ENCODE data around the gene SLC39A11. TPM values are rescaled to one million over a fixed set of nuclear protein-coding genes. Genes with fewer than 3 reads are reported as not detected.
A peak's percentile ranks its signal among the peaks of the same experiment; 100 is the strongest.

The SLC39A11 gene
- total and polyA plus RNA-seq, 2 of the 13 experiments (the other 11 are each of a cell fraction or from before 2014, with no cell fraction given) = 17.2 to 31.5 TPM

DNA sequence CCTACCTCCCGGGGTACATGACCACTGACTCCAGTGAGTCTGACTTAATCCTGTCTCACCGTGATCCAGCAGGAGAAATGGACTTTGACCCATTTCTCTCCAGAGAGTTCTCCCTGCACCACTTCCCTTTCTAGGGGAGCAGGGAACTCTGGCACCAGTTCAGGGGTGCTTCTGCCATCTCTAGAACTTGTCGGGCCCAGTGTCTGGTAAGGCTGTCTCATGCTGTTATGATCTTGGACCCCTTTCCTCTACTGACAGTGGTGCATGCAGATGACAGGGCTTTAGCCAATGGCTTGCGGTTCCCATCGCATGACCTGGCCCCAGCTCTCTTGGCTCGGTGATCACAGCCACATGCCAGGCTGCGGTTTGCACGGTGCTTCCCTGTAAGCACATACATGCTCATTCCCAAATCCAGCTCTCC is 62.0 kb downstream of the SLC39A11 start (continued):
- TF ChIP-seq RBM22 (optimal IDR thresholded peaks at IDR 0.05; ENCODE audit: low read length) (no peak), ZFP90 (CRISPR knock-in tag; IDR thresholded peaks at IDR 0.05; ENCODE audit: borderline replicate concordance) (no peak), YEATS2 (CRISPR knock-in tag; IDR thresholded peaks at IDR 0.05; ENCODE audit: borderline replicate concordance) (0 out of 2 replicates have a peak, but pooled peaks have one; percentile 22), ZNF768 (CRISPR knock-in tag; IDR thresholded peaks at IDR 0.05) (no peak), ZNF460 (CRISPR knock-in tag; IDR thresholded peaks at IDR 0.05; ENCODE audit: borderline replicate concordance) (no peak), HNF4G (IDR thresholded peaks at IDR 0.05; ENCODE audit: borderline replicate concordance, low read depth, low read length) (peak; percentile 55; the same call in 1 of the 2 replicates), HNF4G (CRISPR knock-in tag; IDR thresholded peaks at IDR 0.05; ENCODE audit: borderline replicate concordance, low read depth) (no peak; the same call in 1 of the 2 replicates), ZNF749 (CRISPR knock-in tag; IDR thresholded peaks at IDR 0.05; ENCODE audit: borderline replicate concordance) (no peak), MIXL1 (CRISPR knock-in tag; IDR thresholded peaks at IDR 0.05) (no peak)
- TF ChIP-seq, protein P1, sequence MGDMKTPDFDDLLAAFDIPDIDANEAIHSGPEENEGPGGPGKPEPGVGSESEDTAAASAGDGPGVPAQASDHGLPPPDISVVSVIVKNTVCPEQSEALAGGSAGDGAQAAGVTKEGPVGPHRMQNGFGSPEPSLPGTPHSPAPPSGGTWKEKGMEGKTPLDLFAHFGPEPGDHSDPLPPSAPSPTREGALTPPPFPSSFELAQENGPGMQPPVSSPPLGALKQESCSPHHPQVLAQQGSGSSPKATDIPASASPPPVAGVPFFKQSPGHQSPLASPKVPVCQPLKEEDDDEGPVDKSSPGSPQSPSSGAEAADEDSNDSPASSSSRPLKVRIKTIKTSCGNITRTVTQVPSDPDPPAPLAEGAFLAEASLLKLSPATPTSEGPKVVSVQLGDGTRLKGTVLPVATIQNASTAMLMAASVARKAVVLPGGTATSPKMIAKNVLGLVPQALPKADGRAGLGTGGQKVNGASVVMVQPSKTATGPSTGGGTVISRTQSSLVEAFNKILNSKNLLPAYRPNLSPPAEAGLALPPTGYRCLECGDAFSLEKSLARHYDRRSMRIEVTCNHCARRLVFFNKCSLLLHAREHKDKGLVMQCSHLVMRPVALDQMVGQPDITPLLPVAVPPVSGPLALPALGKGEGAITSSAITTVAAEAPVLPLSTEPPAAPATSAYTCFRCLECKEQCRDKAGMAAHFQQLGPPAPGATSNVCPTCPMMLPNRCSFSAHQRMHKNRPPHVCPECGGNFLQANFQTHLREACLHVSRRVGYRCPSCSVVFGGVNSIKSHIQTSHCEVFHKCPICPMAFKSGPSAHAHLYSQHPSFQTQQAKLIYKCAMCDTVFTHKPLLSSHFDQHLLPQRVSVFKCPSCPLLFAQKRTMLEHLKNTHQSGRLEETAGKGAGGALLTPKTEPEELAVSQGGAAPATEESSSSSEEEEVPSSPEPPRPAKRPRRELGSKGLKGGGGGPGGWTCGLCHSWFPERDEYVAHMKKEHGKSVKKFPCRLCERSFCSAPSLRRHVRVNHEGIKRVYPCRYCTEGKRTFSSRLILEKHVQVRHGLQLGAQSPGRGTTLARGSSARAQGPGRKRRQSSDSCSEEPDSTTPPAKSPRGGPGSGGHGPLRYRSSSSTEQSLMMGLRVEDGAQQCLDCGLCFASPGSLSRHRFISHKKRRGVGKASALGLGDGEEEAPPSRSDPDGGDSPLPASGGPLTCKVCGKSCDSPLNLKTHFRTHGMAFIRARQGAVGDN (CRISPR knock-in tag; IDR thresholded peaks at IDR 0.05) = peak; percentile 32; the same call in 1 of the 2 replicates
- TF ChIP-seq, protein P2, sequence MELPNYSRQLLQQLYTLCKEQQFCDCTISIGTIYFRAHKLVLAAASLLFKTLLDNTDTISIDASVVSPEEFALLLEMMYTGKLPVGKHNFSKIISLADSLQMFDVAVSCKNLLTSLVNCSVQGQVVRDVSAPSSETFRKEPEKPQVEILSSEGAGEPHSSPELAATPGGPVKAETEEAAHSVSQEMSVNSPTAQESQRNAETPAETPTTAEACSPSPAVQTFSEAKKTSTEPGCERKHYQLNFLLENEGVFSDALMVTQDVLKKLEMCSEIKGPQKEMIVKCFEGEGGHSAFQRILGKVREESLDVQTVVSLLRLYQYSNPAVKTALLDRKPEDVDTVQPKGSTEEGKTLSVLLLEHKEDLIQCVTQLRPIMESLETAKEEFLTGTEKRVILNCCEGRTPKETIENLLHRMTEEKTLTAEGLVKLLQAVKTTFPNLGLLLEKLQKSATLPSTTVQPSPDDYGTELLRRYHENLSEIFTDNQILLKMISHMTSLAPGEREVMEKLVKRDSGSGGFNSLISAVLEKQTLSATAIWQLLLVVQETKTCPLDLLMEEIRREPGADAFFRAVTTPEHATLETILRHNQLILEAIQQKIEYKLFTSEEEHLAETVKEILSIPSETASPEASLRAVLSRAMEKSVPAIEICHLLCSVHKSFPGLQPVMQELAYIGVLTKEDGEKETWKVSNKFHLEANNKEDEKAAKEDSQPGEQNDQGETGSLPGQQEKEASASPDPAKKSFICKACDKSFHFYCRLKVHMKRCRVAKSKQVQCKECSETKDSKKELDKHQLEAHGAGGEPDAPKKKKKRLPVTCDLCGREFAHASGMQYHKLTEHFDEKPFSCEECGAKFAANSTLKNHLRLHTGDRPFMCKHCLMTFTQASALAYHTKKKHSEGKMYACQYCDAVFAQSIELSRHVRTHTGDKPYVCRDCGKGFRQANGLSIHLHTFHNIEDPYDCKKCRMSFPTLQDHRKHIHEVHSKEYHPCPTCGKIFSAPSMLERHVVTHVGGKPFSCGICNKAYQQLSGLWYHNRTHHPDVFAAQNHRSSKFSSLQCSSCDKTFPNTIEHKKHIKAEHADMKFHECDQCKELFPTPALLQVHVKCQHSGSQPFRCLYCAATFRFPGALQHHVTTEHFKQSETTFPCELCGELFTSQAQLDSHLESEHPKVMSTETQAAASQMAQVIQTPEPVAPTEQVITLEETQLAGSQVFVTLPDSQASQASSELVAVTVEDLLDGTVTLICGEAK (IDR thresholded peaks at IDR 0.05) = no peak
- TF ChIP-seq, protein P2 (CRISPR knock-in tag; IDR thresholded peaks at IDR 0.05) = no peak
- TF ChIP-seq, protein P3, sequence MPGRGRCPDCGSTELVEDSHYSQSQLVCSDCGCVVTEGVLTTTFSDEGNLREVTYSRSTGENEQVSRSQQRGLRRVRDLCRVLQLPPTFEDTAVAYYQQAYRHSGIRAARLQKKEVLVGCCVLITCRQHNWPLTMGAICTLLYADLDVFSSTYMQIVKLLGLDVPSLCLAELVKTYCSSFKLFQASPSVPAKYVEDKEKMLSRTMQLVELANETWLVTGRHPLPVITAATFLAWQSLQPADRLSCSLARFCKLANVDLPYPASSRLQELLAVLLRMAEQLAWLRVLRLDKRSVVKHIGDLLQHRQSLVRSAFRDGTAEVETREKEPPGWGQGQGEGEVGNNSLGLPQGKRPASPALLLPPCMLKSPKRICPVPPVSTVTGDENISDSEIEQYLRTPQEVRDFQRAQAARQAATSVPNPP (CRISPR knock-in tag; IDR thresholded peaks at IDR 0.05) = no peak
- TF ChIP-seq, protein P4, sequence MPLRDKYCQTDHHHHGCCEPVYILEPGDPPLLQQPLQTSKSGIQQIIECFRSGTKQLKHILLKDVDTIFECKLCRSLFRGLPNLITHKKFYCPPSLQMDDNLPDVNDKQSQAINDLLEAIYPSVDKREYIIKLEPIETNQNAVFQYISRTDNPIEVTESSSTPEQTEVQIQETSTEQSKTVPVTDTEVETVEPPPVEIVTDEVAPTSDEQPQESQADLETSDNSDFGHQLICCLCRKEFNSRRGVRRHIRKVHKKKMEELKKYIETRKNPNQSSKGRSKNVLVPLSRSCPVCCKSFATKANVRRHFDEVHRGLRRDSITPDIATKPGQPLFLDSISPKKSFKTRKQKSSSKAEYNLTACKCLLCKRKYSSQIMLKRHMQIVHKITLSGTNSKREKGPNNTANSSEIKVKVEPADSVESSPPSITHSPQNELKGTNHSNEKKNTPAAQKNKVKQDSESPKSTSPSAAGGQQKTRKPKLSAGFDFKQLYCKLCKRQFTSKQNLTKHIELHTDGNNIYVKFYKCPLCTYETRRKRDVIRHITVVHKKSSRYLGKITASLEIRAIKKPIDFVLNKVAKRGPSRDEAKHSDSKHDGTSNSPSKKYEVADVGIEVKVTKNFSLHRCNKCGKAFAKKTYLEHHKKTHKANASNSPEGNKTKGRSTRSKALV (CRISPR knock-in tag; IDR thresholded peaks at IDR 0.05) = no peak

Data from HepG2 (cell line).